K562 (cell line): ENCODE data around the gene PIBF1.

Experiments
- DMBX1 ChIP-seq: fragments of 250-450 bp; sonication (Bioruptor Pico); IDR thresholded peaks from 2 replicates; pipeline ENCODE4 v1.8.0; 2022; ENCODE audit warnings: inconsistent platforms, mild to moderate bottlenecking, moderate library complexity, borderline replicate concordance
- NBN ChIP-seq: fragments of 450-650 bp; IDR thresholded peaks from 2 replicates; pipeline ENCODE4 v1.6.1; 2016; ENCODE audit warnings: low read depth, mild to moderate bottlenecking
- POLR2A ChIP-seq: fragments of 450-650 bp; conservative IDR thresholded peaks from 2 replicates; pipeline ENCODE4 v1.6.1; 2016
- SETDB1 ChIP-seq: IDR thresholded peaks from one replicate; pipeline ENCODE4 v1.6.1; 2012; ENCODE audit warnings: low read length, control low read depth, inconsistent platforms
- TCF7L2 ChIP-seq: fragments of 150-350 bp; IDR thresholded peaks from 2 replicates; pipeline ENCODE4 v1.6.1; 2016; ENCODE audit warnings: low read depth, mild to moderate bottlenecking, low read length, moderate library complexity
- ZBTB17 ChIP-seq: fragments of 450-650 bp; formaldehyde crosslinking; IDR thresholded peaks from 2 replicates; pipeline ENCODE4 v1.4.0; 2020; ENCODE audit warnings: mild to moderate bottlenecking
- ZNF121 ChIP-seq: sonication (generic); formaldehyde crosslinking; conservative IDR thresholded peaks from 2 replicates; pipeline ENCODE4 v1.8.0; 2022; ENCODE audit warnings: missing genetic modification reagents
- TF ChIP-seq, protein P1 (sequence below), 3 experiments: IDR thresholded peaks in 2 of 3; conservative IDR thresholded peaks in 1 of 3; 2 replicates each; pipeline ENCODE4 v1.5.1; 2011 to 2012; ENCODE audit warnings: low read length in 3 of 3, mild to moderate bottlenecking in 3 of 3, control low read depth in 2 of 3, improper control_type of control experiment in 1 of 3, inconsistent platforms in 1 of 3, low read depth in 1 of 3, mixed read lengths in 1 of 3, moderate library complexity in 1 of 3; ENCODE audit not compliant: insufficient read depth in 2 of 3

DNA sequence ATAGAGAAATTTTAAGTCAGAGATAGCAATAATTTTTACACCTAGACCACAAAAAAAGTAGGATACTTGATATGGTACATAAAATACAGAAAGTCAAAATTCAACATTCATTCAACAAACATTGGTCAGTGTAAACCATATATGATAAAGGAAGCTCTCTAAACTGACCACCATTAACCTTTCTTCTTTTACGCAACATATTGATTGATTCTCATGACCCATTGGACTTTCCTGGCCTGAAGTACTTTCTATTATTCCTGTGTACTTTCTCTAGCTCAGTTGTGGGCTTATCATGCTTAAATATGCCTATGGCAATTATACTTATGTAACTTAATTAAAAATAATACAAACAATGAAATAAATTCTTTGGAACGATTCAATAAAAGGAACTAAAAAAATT is 10.7 kb downstream of the PIBF1 start:
- TF ChIP-seq SETDB1 = no peak
- TF ChIP-seq TCF7L2 = no peak
- TF ChIP-seq ZNF121 (CRISPR knock-in tag) = no peak
- TF ChIP-seq POLR2A = no peak
- TF ChIP-seq, protein P1, sequence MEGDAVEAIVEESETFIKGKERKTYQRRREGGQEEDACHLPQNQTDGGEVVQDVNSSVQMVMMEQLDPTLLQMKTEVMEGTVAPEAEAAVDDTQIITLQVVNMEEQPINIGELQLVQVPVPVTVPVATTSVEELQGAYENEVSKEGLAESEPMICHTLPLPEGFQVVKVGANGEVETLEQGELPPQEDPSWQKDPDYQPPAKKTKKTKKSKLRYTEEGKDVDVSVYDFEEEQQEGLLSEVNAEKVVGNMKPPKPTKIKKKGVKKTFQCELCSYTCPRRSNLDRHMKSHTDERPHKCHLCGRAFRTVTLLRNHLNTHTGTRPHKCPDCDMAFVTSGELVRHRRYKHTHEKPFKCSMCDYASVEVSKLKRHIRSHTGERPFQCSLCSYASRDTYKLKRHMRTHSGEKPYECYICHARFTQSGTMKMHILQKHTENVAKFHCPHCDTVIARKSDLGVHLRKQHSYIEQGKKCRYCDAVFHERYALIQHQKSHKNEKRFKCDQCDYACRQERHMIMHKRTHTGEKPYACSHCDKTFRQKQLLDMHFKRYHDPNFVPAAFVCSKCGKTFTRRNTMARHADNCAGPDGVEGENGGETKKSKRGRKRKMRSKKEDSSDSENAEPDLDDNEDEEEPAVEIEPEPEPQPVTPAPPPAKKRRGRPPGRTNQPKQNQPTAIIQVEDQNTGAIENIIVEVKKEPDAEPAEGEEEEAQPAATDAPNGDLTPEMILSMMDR (IDR thresholded peaks at IDR 0.05 in 2 of 3, conservative IDR thresholded peaks at IDR 0.05 in 1 of 3; ENCODE audit: insufficient read depth in 2 of 3, low read depth in 1 of 3, low read length in 3 of 3) = no peak
- no peak for TF ChIP-seq NBN
- no peak for TF ChIP-seq ZBTB17 (CRISPR knock-in tag)
- TF ChIP-seq DMBX1 (CRISPR knock-in tag) = no peak
